ENCODE measurements around the gene EEFSEC. TPM values are rescaled to one million over a fixed set of nuclear protein-coding genes. Genes with fewer than 3 reads are reported as not detected.

EEFSEC gene
- total RNA-seq, 2 experiments from 2014 or later, result 17.7 to 25.3 TPM

GRCh38 chr3:128372281-128372680 is 219.0 kb downstream of the EEFSEC start:
- no peaks in the 10 kb centered on the region for H3K9me2 ChIP-seq (ENCODE audit: insufficient read depth, low read length)
- H3K79me2 ChIP-seq (ENCODE audit: insufficient read depth, low read depth, low read length), result no peaks in the 10 kb centered on the region
- H2AFZ ChIP-seq (ENCODE audit: low read length), result no peak overlapping the region
- no peak overlapping the region for H3K27ac ChIP-seq (ENCODE audit: low read depth, low read length, poor library complexity, severe bottlenecking)
- ChIA-PET POLR2A (no interaction called here), CTCF (ENCODE audit: unreplicated experiment) (no interaction called here)
- TF ChIP-seq CTCF (conservative IDR thresholded peaks at IDR 0.05; ENCODE audit: low read length) (no peak), EZH2phosphoT487 (IDR thresholded peaks at IDR 0.05; ENCODE audit: borderline replicate concordance, low read depth, low read length) (no peak)
- H3K4me2 ChIP-seq (ENCODE audit: low read length), result no peak overlapping the region
- BruUV-seq (replicated peaks), result no TSS peak
- no peak for DNase-seq (ENCODE audit: low spot score)
- H3K4me1 ChIP-seq (ENCODE audit: insufficient read depth, low read length, poor library complexity, severe bottlenecking), result peaks cover 18% of the 10 kb centered on the region
- no peaks in the 10 kb centered on the region; the same call in 1 of the 2 replicates for H4K20me1 ChIP-seq (ENCODE audit: insufficient read depth, low read length)
- intact Hi-C loops (cut with micrococcal nuclease; ENCODE audit: unreplicated experiment), result no loop called here
- H3K9me3 ChIP-seq (ENCODE audit: low read length), result no peaks in the 10 kb centered on the region
- no peaks in the 10 kb centered on the region for H3K36me3 ChIP-seq (ENCODE audit: insufficient read depth, low read length)
- no peak overlapping the region for H3K4me3 ChIP-seq (ENCODE audit: low read depth, low read length, poor library complexity, severe bottlenecking)

- ChIA-PET POLR2A (no interaction called here), CTCF (ENCODE audit: unreplicated experiment) (no interaction called here)
- intact Hi-C loops (cut with micrococcal nuclease; ENCODE audit: unreplicated experiment), result no loop called here
- Histone ChIP-seq H3K36me3 (ENCODE audit: insufficient read depth, low read length) (no peaks in the 10 kb centered on the region), H3K9me3 (ENCODE audit: low read length) (no peaks in the 10 kb centered on the region), H3K9me2 (ENCODE audit: insufficient read depth, low read length) (no peaks in the 10 kb centered on the region), H3K4me1 (ENCODE audit: insufficient read depth, low read length, poor library complexity, severe bottlenecking) (peaks cover 18% of the 10 kb centered on the region), H4K20me1 (ENCODE audit: insufficient read depth, low read length) (no peaks in the 10 kb centered on the region; the same call in 1 of the 2 replicates), H3K4me2 (ENCODE audit: low read length) (no peak overlapping the region), H3K4me3 (ENCODE audit: low read depth, low read length, poor library complexity, severe bottlenecking) (no peak overlapping the region), H2AFZ (ENCODE audit: low read length) (no peak overlapping the region), H3K79me2 (ENCODE audit: insufficient read depth, low read depth, low read length) (no peaks in the 10 kb centered on the region), H3K27ac (ENCODE audit: low read depth, low read length, poor library complexity, severe bottlenecking) (no peak overlapping the region)
- no TSS peak for BruUV-seq (replicated peaks)
- no peak for TF ChIP-seq EZH2phosphoT487 (IDR thresholded peaks at IDR 0.05; ENCODE audit: borderline replicate concordance, low read depth, low read length)
- no peak for TF ChIP-seq CTCF (conservative IDR thresholded peaks at IDR 0.05; ENCODE audit: low read length)
- no peak for DNase-seq (ENCODE audit: low spot score)
Observed at GRCh38 chr3:128372707-128373533, 219.6 kb downstream of the EEFSEC start.

All from OCI-LY7 (cell line).